HepG2 (cell line): ENCODE measurements around the gene PAX7. TPM values are rescaled to one million over a fixed set of nuclear protein-coding genes. Genes with fewer than 3 reads are reported as not detected.

Experiments
- ATAC-seq: fragments of 200-7000 bp; cut with Tn5 transposase; 3 replicates; pipeline ENCODE4 v1.9.1; 2020; ENCODE audit warnings: mild to moderate bottlenecking, moderate library complexity
- BruUV-seq: library from RNA; stranded (reverse); fragments of 400-500 nt; replicated peaks from 2 replicates; lab custom pipeline; 2021; lab: Mats Ljungman, UMichigan
- CTCF ChIA-PET: fragments of 300-600 bp; formaldehyde crosslinking; extraction: SDS; loops from one replicate; lab custom pipeline; 2021; ENCODE audit warnings: low total read pairs, inconsistent platforms, low intra/inter-chr PET ratio; lab: Yijun Ruan, JAX
- POLR2A ChIA-PET: fragments of 350-600 bp; sonication (Branson Sonifier 250); formaldehyde crosslinking; loops from one replicate; lab custom pipeline; 2020; ENCODE audit warnings: antibody characterized with exemption, inconsistent platforms; lab: Yijun Ruan, JAX
- DNase-seq: peaks from one replicate; pipeline ENCODE4 v3.0.0-alpha.2; 2015; ENCODE audit warnings: low spot score
- FAIRE-seq: peaks from 3 replicates; lab custom pipeline; 2011; peaks lifted over from hg19 to GRCh38; lab: Jason Lieb, UNC
- H2AFZ ChIP-seq: one replicate; pipeline ENCODE4 v1.6.1; 2011; ENCODE audit warnings: low read length, inconsistent platforms
- H3K27ac ChIP-seq: fragments of 300-600 bp; 3 replicates; pipeline ENCODE4 v1.8.0; 2011; ENCODE audit warnings: mixed run types, mild to moderate bottlenecking, mixed read lengths, low read length, inconsistent platforms; ENCODE audit not compliant: insufficient read depth; ENCODE audit errors: extremely low read length
- H3K27me3 ChIP-seq, 2 experiments: fragments of 200-600 bp in 1 of 2; 2 replicates in 1 of 2; 3 replicates in 1 of 2; pipeline versions ENCODE4 v1.6.0 to v1.8.0; 2011; ENCODE audit warnings: low read length in 2 of 2, mild to moderate bottlenecking in 2 of 2, moderate library complexity in 2 of 2, inconsistent platforms in 1 of 2; ENCODE audit not compliant: insufficient read depth in 2 of 2, control insufficient read depth in 1 of 2
- H3K36me3 ChIP-seq, 2 experiments: fragments of 200-600 bp in 1 of 2; replicated peaks in 1 of 2; 2 replicates in 1 of 2; 3 replicates in 1 of 2; pipeline versions ENCODE4 v1.5.1 to v1.8.0; 2011; ENCODE audit warnings: low read length in 2 of 2, inconsistent platforms in 1 of 2; ENCODE audit not compliant: insufficient read depth in 2 of 2, control insufficient read depth in 1 of 2
- H3K4me1 ChIP-seq: 2 replicates; pipeline ENCODE4 v1.5.1; 2012; ENCODE audit warnings: low read length, inconsistent platforms; ENCODE audit not compliant: insufficient read depth
- H3K4me2 ChIP-seq: 2 replicates; pipeline ENCODE4 v1.6.0; 2011; ENCODE audit warnings: low read depth, low read length, inconsistent platforms
- H3K4me3 ChIP-seq, 3 experiments: fragments of 200-600 bp in 1 of 3; sonication (generic), shearing (Covaris generic) in 1 of 3; replicated peaks in 1 of 3; 2 replicates each; pipeline ENCODE4 v1.5.1; 2011 to 2016; ENCODE audit warnings: low read length in 3 of 3, inconsistent platforms in 2 of 3, low read depth in 2 of 3, mild to moderate bottlenecking in 2 of 3, control low read depth in 1 of 3, mixed read lengths in 1 of 3; ENCODE audit not compliant: insufficient read depth in 1 of 3
- H3K79me2 ChIP-seq: one replicate; pipeline ENCODE4 v1.6.1; 2011; ENCODE audit warnings: low read length, inconsistent platforms; ENCODE audit not compliant: insufficient read depth
- H3K9ac ChIP-seq: 2 replicates; pipeline ENCODE4 v1.6.0; 2011; ENCODE audit warnings: mild to moderate bottlenecking, low read depth, low read length, inconsistent platforms; ENCODE audit not compliant: insufficient read depth
- H3K9me3 ChIP-seq: 2 replicates; pipeline ENCODE4 v1.5.1; 2012; ENCODE audit warnings: mild to moderate bottlenecking, low read length
- H4K20me1 ChIP-seq: 2 replicates; pipeline ENCODE4 v1.6.0; 2011; ENCODE audit warnings: inconsistent platforms, mild to moderate bottlenecking, low read length, moderate library complexity; ENCODE audit not compliant: insufficient read depth
- DBP ChIP-seq: sonication (generic); formaldehyde crosslinking; IDR thresholded peaks from 2 replicates; pipeline ENCODE4 v1.4.0; 2020; ENCODE audit warnings: missing genetic modification reagents; ENCODE audit errors: not compliant biosample characterization
- EED ChIP-seq: sonication (generic); formaldehyde crosslinking; IDR thresholded peaks from 2 replicates; pipeline ENCODE4 v1.5.0; 2020; ENCODE audit warnings: mild to moderate bottlenecking, missing genetic modification reagents
- HNRNPLL ChIP-seq: fragments of 200-400 bp; formaldehyde crosslinking; IDR thresholded peaks from 2 replicates; pipeline ENCODE4 v1.6.1; 2017; ENCODE audit warnings: mild to moderate bottlenecking, low read depth, low read length; ENCODE audit not compliant: poor library complexity, severe bottlenecking
- HOXA5 ChIP-seq: sonication (generic); formaldehyde crosslinking; IDR thresholded peaks from 2 replicates; pipeline ENCODE4 v1.4.0; 2020; ENCODE audit warnings: missing genetic modification reagents
- MEIS1 ChIP-seq: sonication (generic); formaldehyde crosslinking; IDR thresholded peaks from 2 replicates; pipeline ENCODE4 v1.9.0; 2021; ENCODE audit warnings: mild to moderate bottlenecking, missing genetic modification reagents, moderate library complexity, borderline replicate concordance
- ONECUT2 ChIP-seq: sonication (generic); formaldehyde crosslinking; IDR thresholded peaks from 2 replicates; pipeline ENCODE4 v1.4.0; 2020; ENCODE audit warnings: missing genetic modification reagents
- SP140L ChIP-seq: sonication (generic); formaldehyde crosslinking; IDR thresholded peaks from 2 replicates; pipeline ENCODE4 v1.4.0; 2020; ENCODE audit warnings: missing genetic modification reagents, borderline replicate concordance
- ZNF549 ChIP-seq: sonication (generic); formaldehyde crosslinking; IDR thresholded peaks from 2 replicates; pipeline ENCODE4 v1.5.0; 2020; ENCODE audit warnings: missing genetic modification reagents
- ZNF598 ChIP-seq: sonication (generic); formaldehyde crosslinking; IDR thresholded peaks from 2 replicates; pipeline ENCODE4 v1.5.1; 2020; ENCODE audit warnings: mild to moderate bottlenecking, missing genetic modification reagents, borderline replicate concordance
- ZNF768 ChIP-seq: sonication (generic); formaldehyde crosslinking; IDR thresholded peaks from 2 replicates; pipeline ENCODE4 v1.4.0; 2020; ENCODE audit warnings: missing genetic modification reagents
- ZNF788 ChIP-seq: sonication (generic); formaldehyde crosslinking; IDR thresholded peaks from 2 replicates; pipeline ENCODE4 v1.5.0; 2020; ENCODE audit warnings: mild to moderate bottlenecking, missing genetic modification reagents, borderline replicate concordance
- ZNF83 ChIP-seq: sonication (generic); formaldehyde crosslinking; IDR thresholded peaks from 2 replicates; pipeline ENCODE4 v1.4.0; 2020; ENCODE audit warnings: missing genetic modification reagents, mild to moderate bottlenecking, borderline replicate concordance
- WGBS: methylation state at CpG from one replicate; pipeline ENCODE4 v1.1.6; 2017; ENCODE audit warnings: low lambda C conversion rate; 5-methylcytosine and 5-hydroxymethylcytosine counted together
- in situ Hi-C: cut with HindIII; loops from 2 replicates; pipeline ENCODE4 v1.10.0; 2017; ENCODE audit warnings: low pct_unique_long_range_greater_than_20kb; ENCODE audit not compliant: extremely low pct_ligation_motif_present
- intact Hi-C: fragments of 100-400 bp; cut with micrococcal nuclease; formaldehyde crosslinking; loops from one replicate; pipeline ENCODE4 v1.10.0; 2022; ENCODE audit not compliant: unreplicated experiment
- polyA plus RNA-seq, 8 experiments: library from polyadenylated mRNA; depleted of rRNA in 3 of 8; stranded (reverse) in 7 of 8; unstranded in 1 of 8; fragments of >200 nt; fragmentation: Illumina TruSeq in 4 of 8; extraction: Trizol in 4 of 8; gene quantifications; 2 replicates each; pipeline versions ENCODE4 v1.2.1 to v1.2.3, GENCODE V29; 2011 to 2016; ENCODE audit warnings: low read depth in 4 of 8, missing spikeins in 1 of 8, mixed read lengths in 1 of 8; ENCODE audit not compliant: insufficient read depth in 1 of 8
- total RNA-seq, 5 experiments: library from RNA; depleted of rRNA; stranded (reverse); fragments of >200 nt; fragmentation: Illumina TruSeq; extraction: Trizol; gene quantifications; 2 replicates each; pipeline ENCODE4 v1.2.3, GENCODE V29; 2016; ENCODE audit warnings: low read depth in 1 of 5

The PAX7 gene
- total and polyA plus RNA-seq, 2 of the 13 experiments (the other 11 are each of a cell fraction or from before 2014, with no cell fraction given): not detected

DNA sequence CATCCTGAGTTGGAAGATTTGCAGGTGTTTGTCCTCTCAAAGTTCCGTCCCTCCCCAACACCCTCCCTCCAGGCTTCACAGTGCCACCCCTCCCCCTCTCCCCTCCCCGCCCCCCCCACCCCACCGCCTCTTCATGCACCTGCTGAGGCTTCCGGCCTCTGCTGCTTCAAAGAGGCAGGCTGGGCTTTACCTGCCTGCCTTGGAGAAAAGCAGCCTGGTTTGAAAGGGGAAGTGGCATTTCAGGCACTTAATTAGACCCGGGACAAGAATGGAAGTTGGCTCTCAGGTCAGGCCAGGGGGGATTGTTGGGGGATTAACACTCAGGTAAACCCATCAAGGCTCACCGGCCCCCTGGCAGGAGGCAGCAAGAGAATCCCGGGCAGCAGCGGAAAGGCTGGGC is 21.1 kb downstream of the PAX7 start:
- H2AFZ ChIP-seq: no peak overlapping the region
- H3K9me3 ChIP-seq: no peaks in the 10 kb centered on the region
- H3K9ac ChIP-seq: no peak overlapping the region
- CTCF ChIA-PET: no interaction called here
- no peak for ATAC-seq
- H3K4me3 ChIP-seq: no peak overlapping the region
- H3K4me1 ChIP-seq: 0 out of 2 replicates have a peak, but pooled peaks cover 4% of the 10 kb centered on the region
- POLR2A ChIA-PET: no interaction called here
- H3K36me3 ChIP-seq: no peaks in the 10 kb centered on the region
- H3K27me3 ChIP-seq: peaks cover 10 to 87% of the 10 kb centered on the region in 2 experiments
- H3K4me2 ChIP-seq: no peak overlapping the region
- DNase-seq: no peak
- intact Hi-C loops: no loop called here
- no peaks in the 10 kb centered on the region for H3K79me2 ChIP-seq
- no TSS peak for BruUV-seq
- 0 out of 2 replicates have a peak, but pooled peaks cover 5% of the 10 kb centered on the region for H4K20me1 ChIP-seq
- TF ChIP-seq DBP (CRISPR knock-in tag) (no peak), EED (CRISPR knock-in tag) (no peak), ONECUT2 (CRISPR knock-in tag) (no peak), MEIS1 (CRISPR knock-in tag) (no peak), HNRNPLL (no peak), SP140L (no peak), ZNF83 (CRISPR knock-in tag) (no peak), ZNF598 (CRISPR knock-in tag) (no peak), HOXA5 (no peak)
- in situ Hi-C loops: no loop called here
- 4% methylated on average over 4 of the region's 8 CpGs for WGBS
- H3K27ac ChIP-seq: no peak overlapping the region
- no peak for FAIRE-seq

DNA sequence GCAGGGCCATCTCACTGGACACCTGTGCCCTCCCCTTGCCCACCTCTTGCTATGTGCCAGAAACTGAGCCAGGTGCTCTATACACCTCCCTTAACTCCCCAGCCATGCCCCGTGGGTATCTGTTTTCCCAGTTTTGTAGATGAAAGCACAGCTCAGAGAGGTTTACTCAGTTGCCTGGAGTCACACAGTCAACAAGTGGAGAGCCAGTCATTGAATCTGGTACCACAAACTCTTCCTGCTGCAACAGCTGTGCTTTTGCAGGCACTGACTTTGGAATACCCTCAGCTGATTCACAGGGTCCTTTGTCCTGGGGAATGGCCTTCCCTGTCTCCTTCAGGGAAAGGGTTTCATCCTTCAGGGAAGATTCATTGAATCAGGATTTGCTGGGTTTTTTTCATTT is 22.1 kb downstream of the PAX7 start:
- ATAC-seq: no peak
- no peak overlapping the region for H2AFZ ChIP-seq
- no peak for FAIRE-seq
- H3K79me2 ChIP-seq: no peaks in the 10 kb centered on the region
- intact Hi-C loops (no loop called here), in situ Hi-C loops (no loop called here)
- POLR2A ChIA-PET: no interaction called here
- WGBS: 0% methylated on average over 1 of the region's 1 CpG
- H3K9me3 ChIP-seq: no peaks in the 10 kb centered on the region
- CTCF ChIA-PET: no interaction called here
- 0 out of 2 replicates have a peak, but pooled peaks cover 1% of the 10 kb centered on the region for H4K20me1 ChIP-seq
- no peaks in the 10 kb centered on the region for H3K36me3 ChIP-seq
- no peak overlapping the region for H3K4me2 ChIP-seq
- no peaks in the 10 kb centered on the region for H3K4me1 ChIP-seq
- BruUV-seq: no TSS peak
- H3K9ac ChIP-seq: no peak overlapping the region
- no peak overlapping the region for H3K27ac ChIP-seq
- H3K27me3 ChIP-seq: peaks cover 12 to 89% of the 10 kb centered on the region in 2 experiments
- TF ChIP-seq ZNF549 (CRISPR knock-in tag): no peak
- no peak for TF ChIP-seq ZNF788 (CRISPR knock-in tag)
- peak; percentile 24; the same call in 1 of the 2 replicates for TF ChIP-seq ZNF768 (CRISPR knock-in tag)
- H3K4me3 ChIP-seq: no peak overlapping the region
- DNase-seq: no peak
